BE2C (cell line): ENCODE results near the gene KCNT1.

Experiments
- DNase-seq: peaks from one replicate; pipeline ENCODE4 v3.0.0-alpha.2; 2020
- H3K27me3 ChIP-seq: fragments of 250-450 bp; sonication (Bioruptor Pico); 2 replicates; pipeline ENCODE4 v1.5.1; 2020; ENCODE audit warnings: mild to moderate bottlenecking
- H3K36me3 ChIP-seq: fragments of 250-450 bp; sonication (Bioruptor Pico); 2 replicates; pipeline ENCODE4 v1.5.1; 2020; ENCODE audit warnings: mild to moderate bottlenecking
- H3K4me1 ChIP-seq: fragments of 250-450 bp; sonication (Bioruptor Pico); 2 replicates; pipeline ENCODE4 v1.5.1; 2020
- H3K4me3 ChIP-seq: 2 replicates; pipeline ENCODE4 v1.5.1; 2011; ENCODE audit warnings: low read depth, low read length
- H3K9me3 ChIP-seq: fragments of 250-450 bp; sonication (Bioruptor Pico); 2 replicates; pipeline ENCODE4 v1.5.1; 2020
- CTCF ChIP-seq: IDR thresholded peaks from 2 replicates; pipeline ENCODE4 v1.5.1; 2012; ENCODE audit warnings: mild to moderate bottlenecking, low read depth, low read length

Gene KCNT1

DNA sequence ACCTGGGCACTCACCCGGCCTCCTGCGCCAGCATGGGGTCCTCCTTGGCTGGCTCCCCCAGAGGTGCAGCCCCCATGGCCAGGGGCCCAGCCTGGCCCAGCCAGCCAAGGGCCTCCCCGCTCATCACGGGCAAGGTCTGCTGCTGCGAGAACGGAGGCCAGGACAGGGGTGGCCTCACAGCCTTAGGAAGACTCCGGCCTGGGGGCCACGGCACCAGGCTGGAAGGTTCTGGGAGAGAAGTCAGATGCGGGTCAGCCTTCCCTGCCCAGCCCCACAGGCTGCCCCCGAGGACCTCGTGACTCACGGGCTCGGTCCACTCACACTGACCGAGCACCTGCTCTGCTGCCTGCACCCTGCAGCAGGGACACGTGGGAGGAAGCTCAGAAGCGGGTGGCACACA is 6.9 kb upstream of the KCNT1 start:
- no peaks in the 10 kb centered on the region for H3K27me3 ChIP-seq
- no peaks in the 10 kb centered on the region for H3K36me3 ChIP-seq
- H3K4me1 ChIP-seq = no peaks in the 10 kb centered on the region
- H3K9me3 ChIP-seq = no peaks in the 10 kb centered on the region
- no peak for TF ChIP-seq CTCF
- no peak for DNase-seq
- no peak overlapping the region for H3K4me3 ChIP-seq

- H3K27me3 ChIP-seq = no peaks in the 10 kb centered on the region
These were observed 6.3 kb upstream of the KCNT1 start for GRCh38 chr9:135695642-135696041.

GRCh38 chr9:135696446-135696845 is 5.5 kb upstream of the KCNT1 start:
- DNase-seq = no peak
- H3K36me3 ChIP-seq = no peaks in the 10 kb centered on the region
- H3K27me3 ChIP-seq = no peaks in the 10 kb centered on the region
- TF ChIP-seq CTCF = no peak
- H3K9me3 ChIP-seq = no peaks in the 10 kb centered on the region
- no peak overlapping the region for H3K4me3 ChIP-seq
- H3K4me1 ChIP-seq = no peaks in the 10 kb centered on the region

More at GRCh38 chr9:135695642-135696041, 6.3 kb upstream of the KCNT1 start:
- Histone ChIP-seq H3K36me3 (no peaks in the 10 kb centered on the region), H3K9me3 (no peaks in the 10 kb centered on the region), H3K4me1 (no peaks in the 10 kb centered on the region), H3K4me3 (no peak overlapping the region)
- no peak for TF ChIP-seq CTCF
- no peak for DNase-seq

- H3K27me3 ChIP-seq = no peaks in the 10 kb centered on the region
- no peak for DNase-seq
- H3K9me3 ChIP-seq = no peaks in the 10 kb centered on the region
- TF ChIP-seq CTCF = no peak
- H3K36me3 ChIP-seq = no peaks in the 10 kb centered on the region
- H3K4me1 ChIP-seq = no peaks in the 10 kb centered on the region
- no peak overlapping the region for H3K4me3 ChIP-seq
These were observed 4.8 kb upstream of the KCNT1 start for GRCh38 chr9:135697226-135697625.

DNA sequence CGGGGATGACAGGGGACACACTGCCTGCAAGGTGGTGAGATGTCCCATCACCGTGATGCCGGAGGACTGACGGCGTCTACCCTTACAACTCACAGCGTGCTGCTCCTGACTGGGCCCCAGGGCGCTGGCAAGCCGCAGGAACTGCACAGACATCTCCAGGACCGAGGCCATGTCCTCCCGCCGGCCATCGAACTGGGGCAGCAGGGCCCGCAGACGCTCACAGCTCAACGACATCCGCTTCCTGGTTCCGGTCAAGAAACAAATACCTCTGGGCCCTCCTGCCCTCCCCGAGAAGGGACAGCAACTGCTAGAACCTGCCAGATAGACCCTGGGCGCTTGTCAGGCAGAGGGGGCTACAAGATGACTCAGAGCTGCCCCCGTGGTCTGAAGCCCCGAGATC is 3.7 kb upstream of the KCNT1 start:
- Histone ChIP-seq H3K4me3 (no peak overlapping the region), H3K27me3 (no peaks in the 10 kb centered on the region), H3K36me3 (no peaks in the 10 kb centered on the region), H3K4me1 (no peaks in the 10 kb centered on the region), H3K9me3 (no peaks in the 10 kb centered on the region)
- DNase-seq = no peak
- TF ChIP-seq CTCF = no peak

DNA sequence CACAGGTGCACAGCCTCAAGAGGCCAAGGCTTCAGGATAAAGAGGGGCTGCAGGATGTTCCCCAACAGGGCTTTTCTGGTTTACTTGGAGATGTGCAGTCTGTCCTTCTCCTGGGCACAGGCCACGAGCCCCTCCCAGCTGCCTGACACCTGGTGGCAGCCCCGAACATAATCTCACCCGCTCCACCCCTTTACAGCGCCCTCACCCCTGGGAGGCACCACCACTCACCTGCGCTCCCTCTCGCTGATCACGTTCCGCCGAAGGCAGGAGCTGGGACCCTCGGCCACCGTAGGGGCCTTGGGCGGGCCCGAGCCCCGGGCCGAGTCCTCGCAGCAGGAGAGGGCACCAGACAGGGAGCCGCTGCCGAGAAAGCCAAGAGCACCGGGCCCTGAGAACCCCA is 3.2 kb upstream of the KCNT1 start:
- Histone ChIP-seq H3K4me3 (no peak overlapping the region), H3K4me1 (peaks cover 2% of the 10 kb centered on the region), H3K27me3 (no peaks in the 10 kb centered on the region), H3K9me3 (no peaks in the 10 kb centered on the region), H3K36me3 (no peaks in the 10 kb centered on the region)
- 0 out of 2 replicates have a peak, but pooled peaks have one; percentile 9 for TF ChIP-seq CTCF
- no peak for DNase-seq
